ENCODE results near the gene CYP1B1. TPM values are rescaled to one million over a fixed set of nuclear protein-coding genes. Genes with fewer than 3 reads are reported as not detected.
A peak's percentile ranks its signal among the peaks of the same experiment; 100 is the strongest.
"Not testable (repeated sequence)": the region's sequence is repeated elsewhere in the genome, so short reads cannot be mapped to it uniquely, and the experiment has no call there.

The CYP1B1 gene
- total RNA-seq, 1 donor from 2014 or later = 422 TPM

DNA sequence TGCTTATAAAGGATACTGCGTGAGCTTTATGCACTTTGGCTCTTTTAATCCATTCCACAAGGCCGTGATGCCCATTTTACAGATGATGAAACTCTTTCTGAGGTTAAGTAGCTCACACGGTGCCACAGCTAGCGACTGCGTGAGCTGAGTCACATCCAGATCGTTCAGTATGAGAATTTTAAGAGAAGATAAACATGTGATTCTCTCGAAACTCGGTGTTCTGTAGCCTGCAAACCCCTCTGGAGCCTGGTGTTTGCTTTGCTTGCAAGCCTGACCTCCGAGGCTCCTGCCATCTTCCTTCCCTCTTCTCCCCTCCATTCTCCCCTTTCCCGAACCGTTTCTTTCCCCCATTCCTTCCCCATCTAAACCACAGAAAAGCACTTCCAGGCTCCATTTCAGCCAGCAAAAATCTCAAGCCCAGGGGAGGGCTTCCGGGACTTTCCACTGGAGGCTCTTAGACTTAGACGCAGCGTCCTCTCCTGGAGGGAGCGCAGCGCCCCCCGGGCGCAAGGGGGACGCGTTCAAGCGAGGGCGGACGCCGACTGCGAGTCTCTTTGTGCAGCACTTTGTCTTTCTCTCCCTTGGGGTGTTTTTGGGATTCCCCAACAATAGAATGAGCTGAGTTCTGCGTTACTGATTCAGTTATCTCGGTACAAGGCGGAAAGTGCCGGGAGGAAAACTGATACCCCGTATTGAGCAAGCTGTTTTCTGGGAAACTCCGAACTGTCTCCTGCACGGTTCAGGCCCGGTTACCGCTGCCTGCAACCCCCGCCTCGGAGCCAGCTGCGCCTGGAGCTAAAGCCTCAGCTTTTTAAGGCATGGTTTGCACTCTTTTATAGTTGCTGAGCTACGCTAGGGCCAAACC is 38.0 kb downstream of the CYP1B1 start:
- peak; percentile 44 for DNase-seq (ENCODE audit: low read depth)

DNA sequence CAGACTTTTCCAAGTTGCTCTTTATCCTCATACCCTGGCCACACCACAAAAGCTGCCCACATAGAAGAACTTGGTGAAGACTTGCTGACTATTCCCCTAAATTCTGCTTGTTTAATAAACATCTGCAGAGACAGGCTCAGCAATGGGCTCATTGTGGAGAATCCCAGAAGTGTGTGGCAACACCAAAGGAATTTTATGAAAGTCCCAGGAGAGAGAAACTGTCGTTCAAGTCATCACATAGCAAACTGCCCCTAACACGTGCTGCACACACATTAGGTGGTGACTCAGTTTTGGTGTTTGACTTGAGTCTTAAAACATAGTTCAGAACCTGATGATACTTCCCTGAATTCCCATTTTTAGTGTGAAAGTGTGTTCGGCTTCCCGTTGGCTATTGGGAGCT is 38.6 kb downstream of the CYP1B1 start:
- DNase-seq (ENCODE audit: low read depth) = no peak

DNA sequence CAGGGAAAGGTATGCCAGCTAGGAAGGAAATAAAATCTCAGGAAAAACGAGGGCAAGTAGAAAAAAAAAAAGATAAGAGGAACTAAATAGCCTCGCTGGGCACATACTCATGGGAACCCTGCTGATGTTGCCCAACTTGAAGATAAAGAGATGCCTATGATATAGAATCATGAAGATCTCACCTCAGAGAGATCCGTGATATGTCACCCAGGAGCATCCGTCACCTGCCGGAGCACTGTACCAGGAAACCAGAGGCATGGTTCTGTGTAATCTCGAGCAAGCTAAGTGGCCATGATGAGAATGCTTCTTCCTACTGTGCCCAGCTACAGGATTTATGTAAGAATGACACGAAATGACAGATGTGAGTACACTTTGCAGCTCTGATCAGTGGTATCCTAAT is 40.0 kb downstream of the CYP1B1 start:
- no peak for DNase-seq (ENCODE audit: low read depth)

DNA sequence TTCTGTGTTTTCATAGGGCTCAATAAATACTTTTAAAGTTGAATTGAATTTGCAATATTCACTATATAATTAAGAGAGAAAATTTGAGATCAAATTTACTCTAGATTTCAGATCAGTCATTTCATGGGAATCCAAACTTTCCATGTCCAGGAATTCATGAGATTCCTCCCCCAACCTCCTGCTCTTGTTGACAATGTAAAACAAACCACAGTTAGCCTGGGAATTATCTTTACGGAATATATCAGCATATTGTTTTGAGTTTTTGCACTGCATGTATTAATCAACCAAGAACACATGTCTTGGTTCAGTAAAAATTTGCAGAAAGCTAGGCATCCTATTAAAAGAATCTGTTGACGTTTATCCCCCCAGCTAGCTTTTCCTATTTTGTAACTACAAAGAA is 42.3 kb downstream of the CYP1B1 start:
- DNase-seq (ENCODE audit: low read depth) = no peak

DNA sequence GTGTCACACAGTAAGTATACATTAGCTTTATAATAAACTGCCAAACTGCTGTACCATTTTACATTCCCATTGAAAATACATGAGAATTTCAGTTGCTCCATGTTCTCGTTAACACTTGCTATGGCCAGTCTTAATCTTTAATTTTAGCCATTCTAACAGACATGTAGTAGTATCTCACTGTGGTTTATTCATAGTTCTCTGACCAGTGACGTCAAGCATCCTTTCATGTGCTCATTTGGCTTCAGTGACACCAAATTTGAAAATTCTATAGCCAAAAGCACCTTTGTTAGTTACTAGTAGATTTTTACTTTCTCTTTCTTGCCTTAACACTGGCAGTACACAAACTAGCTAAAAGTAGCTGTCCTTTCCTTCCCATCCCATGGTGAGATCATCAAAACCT is 43.0 kb downstream of the CYP1B1 start:
- DNase-seq (ENCODE audit: low read depth) = no peak

DNA sequence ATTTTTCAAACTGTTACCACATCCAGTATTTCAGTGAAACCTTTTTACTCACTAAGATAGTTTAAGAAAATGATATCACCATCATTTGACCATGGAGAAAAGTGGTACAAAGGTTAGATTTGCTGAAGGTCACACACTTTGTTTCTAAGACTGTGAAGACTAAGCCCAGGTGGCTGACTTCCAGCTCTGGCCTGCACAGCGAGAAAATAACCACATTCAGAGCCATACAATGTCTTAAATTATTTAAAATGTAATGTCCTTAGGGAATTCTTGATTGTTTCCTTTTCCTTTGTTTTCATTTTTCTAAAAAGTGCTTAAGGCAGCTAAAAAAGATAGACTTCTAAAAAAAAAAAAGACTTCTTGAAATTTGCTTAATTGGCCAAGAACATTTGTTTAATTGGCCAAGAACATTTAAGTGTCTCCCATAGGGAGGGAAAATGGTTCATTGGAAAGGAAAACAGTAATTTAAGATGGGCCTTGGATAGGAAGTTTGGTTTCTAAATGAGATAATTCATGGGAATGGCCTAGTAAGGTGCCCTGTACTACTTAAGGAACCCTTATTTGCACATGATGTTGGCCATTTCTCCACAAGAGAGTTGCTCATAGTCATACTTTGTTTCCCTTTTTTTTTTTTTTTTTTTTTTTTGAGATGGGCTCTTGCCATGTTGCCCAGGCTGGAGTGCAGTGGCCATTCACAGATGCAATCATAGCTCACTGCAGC is 45.2 kb downstream of the CYP1B1 start:
- no peak for DNase-seq (ENCODE audit: low read depth)

DNA sequence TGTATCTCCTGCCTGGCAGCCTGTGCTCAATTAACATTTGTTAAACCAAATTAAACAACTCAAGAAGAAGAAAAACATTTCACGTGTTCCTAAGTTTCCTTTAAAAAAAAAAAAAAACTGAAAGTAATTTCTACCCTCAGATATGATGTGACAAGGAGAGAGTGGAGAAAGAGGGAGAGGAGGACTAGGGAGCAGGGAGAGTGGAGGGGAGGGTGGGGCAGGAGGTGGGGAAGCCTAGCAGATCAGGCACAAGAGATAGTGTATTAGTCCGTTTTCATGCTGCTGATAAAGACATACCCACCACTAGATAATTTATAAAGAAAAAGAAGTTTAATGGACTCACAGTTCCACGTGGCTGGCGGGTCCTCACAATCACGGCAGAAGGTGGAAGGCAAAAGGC is 46.4 kb downstream of the CYP1B1 start:
- DNase-seq (ENCODE audit: low read depth) = no peak

DNA sequence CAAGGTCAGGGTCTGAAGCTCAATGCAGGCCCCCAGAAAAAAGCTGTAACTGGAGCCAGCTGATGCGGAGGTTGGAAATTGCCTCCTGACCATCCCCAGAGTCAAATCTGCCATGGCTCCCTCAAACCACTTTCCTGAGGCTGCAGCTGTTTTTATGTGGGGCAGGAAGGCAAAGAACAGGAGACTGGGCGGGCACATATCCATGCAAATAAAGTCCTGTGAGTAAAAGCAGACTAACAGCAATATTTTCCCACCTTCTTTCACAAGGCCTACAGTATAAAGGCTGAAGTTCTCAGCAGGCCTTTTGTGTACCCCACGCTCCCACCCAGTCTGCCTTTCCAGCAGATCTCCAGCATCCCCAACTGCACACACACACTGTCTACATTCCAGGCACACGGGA is 47.1 kb downstream of the CYP1B1 start:
- no peak for DNase-seq (ENCODE audit: low read depth)

DNA sequence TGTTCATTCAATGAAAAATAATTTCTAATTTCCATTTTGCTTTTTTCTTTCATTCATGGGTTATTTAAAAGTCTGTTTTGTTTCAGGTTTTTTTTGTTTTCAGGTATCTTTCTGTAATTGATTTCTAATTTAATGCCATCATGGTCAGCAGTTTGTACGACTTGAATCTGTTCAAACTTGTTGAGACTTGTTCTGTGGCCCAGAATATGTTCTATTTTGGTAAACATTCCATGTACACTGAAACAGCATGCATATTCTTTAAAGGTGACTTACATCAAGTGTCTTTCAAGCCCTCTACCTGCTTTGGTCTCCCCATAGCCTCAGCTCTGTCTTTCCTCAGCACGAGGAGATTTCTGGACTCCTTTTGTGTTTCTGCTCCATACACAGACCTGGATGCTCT is 49.1 kb downstream of the CYP1B1 start:
- DNase-seq (ENCODE audit: low read depth) = no peak

DNA sequence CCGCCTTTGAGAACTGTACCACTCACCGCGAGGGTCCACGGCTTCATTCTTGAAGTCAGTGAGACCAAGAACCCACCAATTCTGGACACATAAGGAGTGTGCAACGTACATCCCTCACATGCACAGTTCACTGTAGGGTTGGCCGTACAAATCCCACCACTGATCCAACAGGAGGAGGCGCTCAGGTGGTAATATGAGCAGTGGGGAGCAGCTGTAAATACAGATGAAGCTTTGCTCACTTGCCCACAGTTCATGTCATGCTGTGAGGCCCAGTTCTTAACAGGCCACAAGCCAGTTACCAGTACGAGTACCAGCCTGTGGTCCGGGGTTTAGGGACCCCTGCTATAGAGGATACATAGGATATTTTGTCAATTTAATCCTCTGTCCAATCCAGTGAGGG is 54.4 kb downstream of the CYP1B1 start:
- no peak for DNase-seq (ENCODE audit: low read depth)

DNA sequence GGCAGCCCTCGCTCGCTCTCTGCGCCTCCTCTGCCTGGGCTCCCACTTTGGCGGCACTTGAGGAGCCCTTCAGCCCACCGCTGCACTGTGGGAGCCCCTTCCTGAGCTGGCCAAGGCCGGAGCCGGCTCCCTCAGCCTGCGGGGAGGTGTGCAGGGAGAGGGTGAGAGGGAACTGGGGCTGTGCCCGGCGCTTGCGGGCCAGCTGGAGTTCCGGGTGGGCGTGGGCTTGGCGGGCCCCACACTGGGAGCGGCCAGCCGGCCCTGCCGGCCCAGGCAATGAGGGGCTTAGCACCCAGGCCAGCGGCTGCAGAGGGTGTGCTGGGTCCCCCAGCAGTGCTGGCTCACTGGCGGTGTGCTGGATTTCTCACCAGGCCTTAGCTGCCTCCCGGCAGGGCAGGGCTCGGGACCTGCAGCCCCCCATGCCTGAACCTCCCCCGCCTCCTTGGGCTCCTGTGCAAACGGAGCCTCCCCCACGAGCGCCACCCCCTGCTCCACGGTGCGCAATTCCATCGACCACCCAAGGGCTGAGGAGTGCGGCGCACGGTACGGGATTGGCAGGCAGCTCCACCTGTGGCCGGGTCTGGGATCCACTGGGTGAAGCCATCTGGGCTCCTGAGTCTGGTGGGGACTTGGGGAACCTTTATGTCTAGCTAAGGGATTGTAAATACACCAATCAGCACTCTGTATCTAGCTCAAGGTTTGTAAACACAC is 55.4 kb downstream of the CYP1B1 start:
- not testable (repeated sequence) for DNase-seq (ENCODE audit: low read depth)

DNA sequence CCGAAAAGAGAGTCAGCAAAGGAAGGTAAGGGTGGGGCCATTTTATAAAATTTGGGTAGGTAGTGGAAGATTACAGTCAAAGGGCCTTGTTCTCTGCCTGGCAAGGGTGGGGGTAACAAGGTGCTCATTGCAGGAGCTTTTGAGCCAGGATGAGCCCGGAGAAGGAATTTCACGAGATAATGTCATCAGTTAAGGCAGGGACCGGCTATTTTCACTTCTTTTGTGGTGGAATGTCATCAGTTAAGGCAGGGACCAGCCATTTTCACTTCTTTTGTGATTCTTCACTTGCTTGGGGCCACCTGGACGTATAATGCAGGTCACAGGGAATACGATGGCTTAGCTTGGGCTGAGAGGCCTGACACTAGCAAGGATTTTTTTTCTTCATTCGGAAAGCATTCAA is 58.1 kb downstream of the CYP1B1 start:
- DNase-seq (ENCODE audit: low read depth) = no peak

Other genes with a start within 250 kb of the CYP1B1 start
- gene RMDN2, start 150.9 kb downstream of the CYP1B1 start, total RNA-seq = 5.2 and 18.1 TPM in 2 replicates

All from renal cortical epithelial cell (primary cell).